Fibroblast of lung (primary cell): ENCODE data around the gene APOBEC2. TPM values are rescaled to one million over a fixed set of nuclear protein-coding genes. Genes with fewer than 3 reads are reported as not detected.

ENCODE experiments used
- DNase-seq, 2 donors: peaks; one replicate each; pipeline versions ENCODE4 v3.0.0 to v3.0.0-alpha.2; 2010; ENCODE audit warnings: low read depth in 2 of 2
- H2AFZ ChIP-seq: 2 replicates; pipeline ENCODE4 v1.5.1; 2012; ENCODE audit warnings: low read length, control low read depth, inconsistent platforms
- H3K27ac ChIP-seq: 2 replicates; pipeline ENCODE4 v1.5.1; 2011; ENCODE audit warnings: low read length, control low read depth; ENCODE audit not compliant: insufficient read depth
- H3K27me3 ChIP-seq: 2 replicates; pipeline ENCODE4 v1.5.1; 2011; ENCODE audit warnings: mild to moderate bottlenecking, low read length; ENCODE audit not compliant: control insufficient read depth, insufficient read depth
- H3K36me3 ChIP-seq: 2 replicates; pipeline ENCODE4 v1.5.1; 2011; ENCODE audit warnings: low read length; ENCODE audit not compliant: control insufficient read depth, insufficient read depth
- H3K4me1 ChIP-seq: 2 replicates; pipeline ENCODE4 v1.5.1; 2011; ENCODE audit warnings: low read length; ENCODE audit not compliant: control insufficient read depth, insufficient read depth; ENCODE audit errors: extremely low read depth
- H3K4me2 ChIP-seq: 2 replicates; pipeline ENCODE4 v1.5.1; 2011; ENCODE audit warnings: low read length, control low read depth; ENCODE audit not compliant: insufficient read depth; ENCODE audit errors: extremely low read depth
- H3K4me3 ChIP-seq, 4 experiments: fragments of 200-600 bp in 1 of 4; sonication (generic) in 1 of 4; replicated peaks in 1 of 4; 2 replicates each; pipeline ENCODE4 v1.5.1; 2011 to 2016; ENCODE audit warnings: low read length in 4 of 4, low read depth in 3 of 4, mild to moderate bottlenecking in 3 of 4, control low read depth in 2 of 4, inconsistent platforms in 1 of 4, mixed read lengths in 1 of 4; ENCODE audit not compliant: insufficient read depth in 1 of 4; ENCODE audit errors: control extremely low read depth in 1 of 4
- H3K79me2 ChIP-seq: 2 replicates; pipeline ENCODE4 v1.5.1; 2012; ENCODE audit warnings: mild to moderate bottlenecking, low read length, inconsistent platforms; ENCODE audit not compliant: control insufficient read depth, insufficient read depth
- H3K9ac ChIP-seq: 2 replicates; pipeline ENCODE4 v1.5.1; 2011; ENCODE audit warnings: mild to moderate bottlenecking, low read length, control low read depth; ENCODE audit not compliant: insufficient read depth
- H3K9me3 ChIP-seq: 2 replicates; pipeline ENCODE4 v1.5.1; 2012; ENCODE audit warnings: low read depth, low read length; ENCODE audit not compliant: control insufficient read depth, insufficient read depth
- H4K20me1 ChIP-seq: 2 replicates; pipeline ENCODE4 v1.5.1; 2011; ENCODE audit warnings: low read length; ENCODE audit not compliant: control insufficient read depth, insufficient read depth; ENCODE audit errors: extremely low read depth
- EZH2 ChIP-seq: IDR thresholded peaks from 2 replicates; pipeline ENCODE4 v1.5.1; 2012; ENCODE audit warnings: low read length, control low read depth, mild to moderate bottlenecking; ENCODE audit errors: missing control alignments
- polyA plus RNA-seq, 2 donors: library from polyadenylated mRNA; depleted of rRNA in 1 of 2; stranded (reverse) in 1 of 2; unstranded in 1 of 2; fragments of >200 nt; gene quantifications; 2 replicates each; pipeline ENCODE4 v1.2.1, GENCODE V29; 2011 to 2012; ENCODE audit warnings: missing spikeins in 1 of 2
- total RNA-seq: library from RNA; depleted of rRNA; stranded (reverse); fragments of >200 nt; gene quantifications from 2 replicates; pipeline ENCODE4 v1.2.1, GENCODE V29; 2014
- TF ChIP-seq, protein P1 (sequence below), 2 donors: IDR thresholded peaks in 1 of 2; conservative IDR thresholded peaks in 1 of 2; 1 replicate in 1 of 2; 2 replicates in 1 of 2; pipeline ENCODE4 v1.5.1; 2011 to 2012; ENCODE audit warnings: low read length in 2 of 2, control low read depth in 1 of 2, inconsistent platforms in 1 of 2, low read depth in 1 of 2, mild to moderate bottlenecking in 1 of 2

APOBEC2 gene
- total and polyA plus RNA-seq, 2 donors (not counting 1 experiment from before 2014, with no cell fraction given) = not detected

DNA sequence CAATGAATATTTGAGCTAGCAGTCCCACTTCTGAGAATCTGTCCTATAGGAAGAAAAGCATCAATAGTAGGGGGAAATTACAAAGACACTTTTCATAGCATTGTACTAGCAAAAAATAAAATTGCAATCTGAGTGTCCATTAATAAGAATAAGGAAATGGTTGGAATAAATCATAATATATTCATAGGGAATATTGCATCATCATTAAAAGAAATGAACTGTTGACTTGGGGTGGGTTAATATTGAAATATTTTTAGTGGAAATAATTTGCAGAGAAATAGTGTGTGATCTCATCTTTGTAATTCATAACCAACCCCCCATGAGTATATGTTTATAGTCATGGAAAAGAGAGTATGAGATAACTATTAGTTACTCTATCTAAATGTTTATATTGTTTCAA, 32.2 kb downstream of the APOBEC2 start:
- H3K9me3 ChIP-seq = no peaks in the 10 kb centered on the region
- no peaks in the 10 kb centered on the region for H4K20me1 ChIP-seq
- H3K27ac ChIP-seq = no peak overlapping the region
- peaks cover 4% of the 10 kb centered on the region for H3K79me2 ChIP-seq
- no peak overlapping the region for H3K9ac ChIP-seq
- no peaks in the 10 kb centered on the region for H3K4me1 ChIP-seq
- no peak overlapping the region for H3K4me2 ChIP-seq
- peaks cover 8% of the 10 kb centered on the region for H3K36me3 ChIP-seq
- no peaks in the 10 kb centered on the region for H3K27me3 ChIP-seq
- TF ChIP-seq, protein P1, sequence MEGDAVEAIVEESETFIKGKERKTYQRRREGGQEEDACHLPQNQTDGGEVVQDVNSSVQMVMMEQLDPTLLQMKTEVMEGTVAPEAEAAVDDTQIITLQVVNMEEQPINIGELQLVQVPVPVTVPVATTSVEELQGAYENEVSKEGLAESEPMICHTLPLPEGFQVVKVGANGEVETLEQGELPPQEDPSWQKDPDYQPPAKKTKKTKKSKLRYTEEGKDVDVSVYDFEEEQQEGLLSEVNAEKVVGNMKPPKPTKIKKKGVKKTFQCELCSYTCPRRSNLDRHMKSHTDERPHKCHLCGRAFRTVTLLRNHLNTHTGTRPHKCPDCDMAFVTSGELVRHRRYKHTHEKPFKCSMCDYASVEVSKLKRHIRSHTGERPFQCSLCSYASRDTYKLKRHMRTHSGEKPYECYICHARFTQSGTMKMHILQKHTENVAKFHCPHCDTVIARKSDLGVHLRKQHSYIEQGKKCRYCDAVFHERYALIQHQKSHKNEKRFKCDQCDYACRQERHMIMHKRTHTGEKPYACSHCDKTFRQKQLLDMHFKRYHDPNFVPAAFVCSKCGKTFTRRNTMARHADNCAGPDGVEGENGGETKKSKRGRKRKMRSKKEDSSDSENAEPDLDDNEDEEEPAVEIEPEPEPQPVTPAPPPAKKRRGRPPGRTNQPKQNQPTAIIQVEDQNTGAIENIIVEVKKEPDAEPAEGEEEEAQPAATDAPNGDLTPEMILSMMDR (conservative IDR thresholded peaks at IDR 0.05 in 1 of 2, IDR thresholded peaks at IDR 0.05 in 1 of 2; ENCODE audit: low read depth in 1 of 2, low read length in 2 of 2) = no peak
- TF ChIP-seq EZH2 = no peak
- no peak overlapping the region for H2AFZ ChIP-seq
- no peak for DNase-seq
- H3K4me3 ChIP-seq = no peak overlapping the region

DNA sequence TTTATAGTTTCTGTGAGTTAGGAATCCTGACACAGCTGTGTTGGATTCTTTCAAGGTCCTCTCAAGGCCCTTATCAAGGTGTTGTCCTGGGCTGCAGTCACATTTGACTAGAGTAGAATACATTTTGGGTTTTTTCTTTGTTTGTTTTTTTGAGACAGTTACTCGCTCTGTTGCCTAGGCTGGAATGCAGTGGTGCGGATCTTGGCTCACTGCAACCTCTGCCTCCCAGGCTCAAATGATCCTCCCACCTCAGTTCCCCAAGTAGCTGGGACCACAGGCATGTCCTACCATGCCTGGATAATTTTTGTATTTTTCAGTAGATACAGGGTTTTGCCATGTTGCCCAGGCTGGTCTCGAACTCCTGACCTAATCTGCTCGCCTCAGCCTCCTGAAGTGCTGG, 35.4 kb downstream of the APOBEC2 start:
- H3K27ac ChIP-seq = no peak overlapping the region
- no peak overlapping the region for H3K4me3 ChIP-seq
- no peak for TF ChIP-seq EZH2
- TF ChIP-seq, protein P1 (conservative IDR thresholded peaks at IDR 0.05 in 1 of 2, IDR thresholded peaks at IDR 0.05 in 1 of 2; ENCODE audit: low read depth in 1 of 2, low read length in 2 of 2) = no peak
- peak in 1 of 2 donors; percentile 45 for DNase-seq
- peaks cover 2% of the 10 kb centered on the region for H3K36me3 ChIP-seq
- no peaks in the 10 kb centered on the region for H3K4me1 ChIP-seq
- no peaks in the 10 kb centered on the region for H3K9me3 ChIP-seq
- H3K4me2 ChIP-seq = no peak overlapping the region
- no peaks in the 10 kb centered on the region for H3K79me2 ChIP-seq
- no peak overlapping the region for H3K9ac ChIP-seq
- no peaks in the 10 kb centered on the region for H3K27me3 ChIP-seq
- no peaks in the 10 kb centered on the region for H4K20me1 ChIP-seq
- H2AFZ ChIP-seq = no peak overlapping the region

DNA sequence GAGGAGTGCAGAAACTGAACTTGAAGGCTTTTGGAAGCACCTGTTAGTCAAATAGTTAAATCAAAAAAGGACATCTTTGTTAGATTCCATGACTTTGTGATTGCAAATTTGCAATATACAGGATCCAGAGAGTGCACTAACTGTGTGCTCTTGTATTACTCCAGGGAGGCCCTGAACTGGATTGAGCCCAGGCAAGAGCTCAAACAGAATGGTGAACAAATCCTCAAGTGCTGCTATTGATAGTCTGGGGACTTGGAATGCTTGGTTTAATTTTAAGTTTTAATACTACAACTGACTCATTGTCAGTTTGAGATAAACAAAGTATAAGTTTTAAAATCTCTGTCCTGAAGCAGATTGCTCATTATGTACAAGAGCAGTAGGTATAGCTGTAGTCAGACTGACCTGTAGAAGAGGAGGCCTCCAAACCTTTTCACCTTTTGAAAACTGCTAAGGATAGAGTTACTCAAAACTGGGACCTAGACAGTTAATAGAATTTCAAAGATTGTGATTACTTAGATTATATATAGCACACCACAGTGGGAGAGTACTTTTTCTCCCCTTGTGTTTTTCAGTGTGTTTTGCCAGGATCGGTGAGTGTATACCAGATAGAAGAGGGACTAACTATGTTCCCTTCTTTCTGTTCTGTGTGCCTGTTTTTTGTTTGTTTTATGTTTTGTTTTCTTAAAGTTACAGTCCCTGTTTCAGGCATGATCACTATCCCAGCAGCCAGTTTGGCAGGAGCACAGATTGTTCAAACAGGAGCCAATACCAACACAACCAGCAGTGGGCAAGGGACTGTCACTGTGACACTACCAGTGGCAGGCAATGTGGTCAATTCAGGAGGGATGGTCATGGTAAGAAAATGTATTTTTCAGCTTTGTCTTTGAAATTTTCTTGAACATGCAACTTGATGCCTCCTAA, 38.1 kb downstream of the APOBEC2 start:
- no peak for DNase-seq
- TF ChIP-seq, protein P1 (conservative IDR thresholded peaks at IDR 0.05 in 1 of 2, IDR thresholded peaks at IDR 0.05 in 1 of 2; ENCODE audit: low read depth in 1 of 2, low read length in 2 of 2) = no peak
- no peak for TF ChIP-seq EZH2
- H3K79me2 ChIP-seq = no peaks in the 10 kb centered on the region
- no peaks in the 10 kb centered on the region for H3K27me3 ChIP-seq
- H3K4me1 ChIP-seq = no peaks in the 10 kb centered on the region
- peaks cover 2% of the 10 kb centered on the region for H3K36me3 ChIP-seq
- no peak overlapping the region for H2AFZ ChIP-seq
- no peaks in the 10 kb centered on the region for H3K9me3 ChIP-seq
- H4K20me1 ChIP-seq = no peaks in the 10 kb centered on the region
- no peak overlapping the region for H3K4me2 ChIP-seq
- H3K9ac ChIP-seq = no peak overlapping the region
- no peak overlapping the region for H3K27ac ChIP-seq
- no peak overlapping the region for H3K4me3 ChIP-seq
